HTERT RPE-1 (cell line): Measurements from ENCODE around the gene PNLIPRP1.

Experiments used
- in situ Hi-C: fragments of 300-500 bp; cut with MboI; formaldehyde crosslinking; loops from 4 replicates; pipeline ENCODE4 v1.14.3; 2020; ENCODE audit warnings: low sequenced_read_pairs

PNLIPRP1 gene

DNA sequence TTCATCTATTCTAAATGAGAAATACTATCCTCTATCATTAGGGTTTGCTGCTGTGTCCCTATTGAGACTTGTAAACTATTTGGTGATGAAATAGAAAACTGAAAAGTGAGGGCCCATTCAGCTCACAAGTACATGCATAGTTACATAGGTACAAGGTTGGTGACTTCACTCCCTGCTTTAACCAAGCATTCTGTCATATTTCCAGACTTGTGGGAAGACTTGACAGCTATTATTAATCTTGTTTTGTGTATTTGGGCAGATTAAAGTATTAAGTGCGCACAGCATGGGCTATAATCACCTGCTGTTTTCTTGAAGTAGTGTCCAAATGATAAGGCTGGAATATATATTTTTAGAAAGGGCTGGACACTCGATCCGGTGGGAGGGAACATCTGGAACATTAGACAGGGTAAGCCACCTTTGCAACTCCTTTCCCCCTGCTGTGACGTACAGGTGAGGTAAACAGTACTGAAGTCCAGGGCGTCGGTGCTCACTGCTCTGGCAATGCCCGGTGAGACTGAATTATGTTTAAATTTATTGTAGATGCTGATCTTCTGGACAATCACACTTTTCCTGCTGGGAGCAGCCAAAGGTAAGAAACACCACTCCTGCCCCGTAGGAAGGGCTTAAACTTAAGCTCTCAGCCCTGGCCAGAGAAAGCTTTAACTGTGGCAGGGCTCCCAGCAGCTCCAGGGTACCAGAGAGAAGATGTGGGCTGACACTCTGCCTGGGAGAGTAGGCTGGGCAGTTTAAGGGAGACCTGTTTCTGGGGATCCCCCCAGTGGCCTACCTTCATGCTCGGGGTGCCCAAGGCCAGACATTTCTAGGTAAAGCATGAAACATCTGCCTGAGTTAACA is at the start of gene PNLIPRP1:
Gene PNLIPRP1 (plus strand): TSS at position 370 of the 855 bp plus-strand sequence. CDS start 171 bp downstream, at position 541.
- in situ Hi-C loops, result no loop called here

DNA sequence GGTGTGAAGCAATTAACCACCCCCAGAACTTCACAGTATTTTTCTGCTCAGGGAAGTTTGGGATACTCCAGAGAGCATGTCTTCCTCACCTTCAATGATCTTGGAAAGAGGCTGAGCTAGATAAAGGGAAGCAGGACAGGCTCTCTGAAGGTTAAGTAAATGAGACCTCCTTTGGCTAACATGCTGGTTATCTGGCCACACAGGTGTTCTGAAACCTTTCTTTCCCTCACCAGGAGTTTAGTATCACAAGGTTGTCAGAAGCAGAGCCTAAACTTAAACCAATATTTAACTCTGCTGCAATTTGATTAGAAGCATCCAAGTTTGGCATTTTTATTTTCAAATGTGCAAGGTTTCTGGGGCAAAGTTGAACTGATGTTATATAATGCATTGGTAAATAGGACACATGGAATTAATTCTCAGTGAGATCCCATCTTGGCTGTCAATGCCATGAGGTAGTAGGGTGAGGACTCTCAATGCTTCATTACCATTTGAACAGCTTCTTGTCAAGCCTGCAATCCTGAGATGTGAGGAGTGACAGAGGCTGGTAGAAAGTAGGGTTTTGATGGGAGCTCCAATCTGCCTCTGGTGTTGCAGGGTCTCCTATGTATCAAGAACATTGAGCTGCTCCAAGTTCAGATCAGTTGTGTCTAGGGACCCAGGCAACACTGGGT is 48.6 kb upstream of the PNLIPRP1 start:
- in situ Hi-C loops, result no loop called here

DNA sequence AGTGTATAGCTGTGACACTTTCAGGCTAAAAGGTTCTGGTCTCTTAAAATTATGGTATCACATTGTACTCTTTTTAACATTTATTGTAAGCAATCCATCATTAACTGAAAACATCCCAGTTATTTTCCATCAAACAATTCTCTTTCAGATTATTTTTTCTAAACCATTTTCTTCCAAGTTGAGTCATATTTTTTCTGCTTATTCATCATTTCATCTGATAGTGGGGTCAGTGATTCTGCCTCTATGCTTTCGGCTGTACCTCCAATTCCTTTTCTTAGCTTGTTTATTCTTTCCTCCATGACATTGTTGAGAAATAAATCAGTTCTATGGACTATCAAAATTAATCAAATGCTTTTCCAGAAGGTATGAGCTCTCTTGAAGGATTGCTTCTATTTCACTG is 45.6 kb upstream of the PNLIPRP1 start:
- in situ Hi-C loops, result no loop called here

DNA sequence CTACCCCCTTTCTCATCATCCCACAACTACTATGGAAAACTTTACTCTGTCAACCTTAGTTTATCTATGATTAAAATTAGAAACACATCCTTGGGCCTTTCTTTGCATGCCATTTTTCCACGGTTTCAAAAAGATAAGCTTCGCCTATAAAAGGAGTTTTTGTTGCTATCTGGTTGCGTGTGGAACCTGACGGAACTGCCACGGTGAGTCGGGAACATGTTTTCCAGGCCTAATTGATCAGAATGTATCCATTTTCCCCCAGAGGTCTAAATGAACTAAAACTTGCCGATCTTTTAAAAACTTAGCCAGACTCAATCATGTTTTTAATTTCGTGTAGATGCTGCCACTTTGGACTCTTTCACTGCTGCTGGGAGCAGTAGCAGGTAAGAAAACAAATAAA is 45.0 kb upstream of the PNLIPRP1 start, which contains the start of gene PNLIP:
Gene PNLIP (plus strand): TSS at position 176 of the 400 bp plus-strand sequence. CDS start 162 bp downstream, at position 338.
- in situ Hi-C loops, result no loop called here

DNA sequence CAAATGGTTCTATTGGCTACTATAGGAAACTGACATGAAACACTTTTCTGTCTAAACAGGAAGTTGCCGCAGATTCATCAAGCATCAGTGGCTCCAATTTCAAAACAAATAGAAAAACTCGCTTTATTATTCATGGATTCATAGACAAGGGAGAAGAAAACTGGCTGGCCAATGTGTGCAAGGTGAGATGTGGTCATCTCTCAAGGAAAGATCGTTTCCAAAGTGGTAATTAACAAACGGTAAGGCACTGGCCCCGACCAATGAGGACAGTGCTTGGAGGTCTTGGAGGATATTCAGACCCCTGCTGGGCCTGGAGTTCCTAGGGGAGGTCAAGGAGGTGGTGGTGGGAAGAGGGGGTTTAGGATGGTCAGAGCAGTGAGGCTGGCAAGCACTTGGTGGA is 42.5 kb upstream of the PNLIPRP1 start:
- in situ Hi-C loops, result no loop called here

DNA sequence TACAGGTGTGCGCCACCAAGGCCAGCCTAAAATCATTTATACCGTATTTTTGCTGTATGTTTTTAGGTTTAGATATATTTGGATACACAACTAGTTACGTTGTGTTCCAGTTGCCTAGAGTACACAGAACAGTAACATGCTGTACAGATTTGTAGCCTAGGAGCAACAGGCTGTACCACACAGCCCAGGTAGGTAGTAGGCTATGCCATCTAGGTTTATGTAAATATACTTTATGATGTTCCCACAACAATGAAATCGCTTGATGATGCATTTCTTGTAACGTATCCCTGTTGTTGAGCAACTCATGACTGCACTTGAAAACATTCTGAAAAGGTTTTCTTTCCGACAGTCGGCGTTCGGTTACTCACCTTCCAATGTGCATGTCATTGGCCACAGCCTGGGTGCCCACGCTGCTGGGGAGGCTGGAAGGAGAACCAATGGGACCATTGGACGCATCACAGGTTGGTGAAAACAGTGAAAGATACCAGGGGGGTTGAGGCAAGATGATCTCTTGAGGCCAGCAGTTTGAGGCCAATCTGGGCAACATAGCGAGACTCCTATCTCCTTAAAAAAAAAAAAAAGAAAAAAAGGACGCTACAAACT is 37.3 kb upstream of the PNLIPRP1 start:
- in situ Hi-C loops, result no loop called here

DNA sequence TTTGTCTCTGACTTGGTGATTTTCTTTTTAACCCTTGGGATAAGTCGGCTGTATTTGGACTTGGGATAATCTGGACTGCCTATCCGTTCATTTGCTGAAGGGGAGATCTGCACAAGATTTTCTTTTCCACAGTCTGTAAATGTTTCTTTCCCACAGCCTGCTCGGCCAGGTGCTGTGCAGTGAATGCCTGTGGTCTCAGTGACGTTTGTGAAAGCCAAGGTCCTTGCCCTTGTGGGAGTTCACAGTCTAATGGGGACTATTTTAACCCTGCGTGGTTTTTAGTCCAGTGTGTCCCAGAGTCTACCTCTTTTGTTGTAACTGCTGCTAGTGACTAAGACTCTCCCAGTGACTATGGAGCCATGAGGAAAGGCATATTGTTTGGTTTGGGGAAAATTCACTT is 36.1 kb upstream of the PNLIPRP1 start:
- in situ Hi-C loops, result no loop called here

DNA sequence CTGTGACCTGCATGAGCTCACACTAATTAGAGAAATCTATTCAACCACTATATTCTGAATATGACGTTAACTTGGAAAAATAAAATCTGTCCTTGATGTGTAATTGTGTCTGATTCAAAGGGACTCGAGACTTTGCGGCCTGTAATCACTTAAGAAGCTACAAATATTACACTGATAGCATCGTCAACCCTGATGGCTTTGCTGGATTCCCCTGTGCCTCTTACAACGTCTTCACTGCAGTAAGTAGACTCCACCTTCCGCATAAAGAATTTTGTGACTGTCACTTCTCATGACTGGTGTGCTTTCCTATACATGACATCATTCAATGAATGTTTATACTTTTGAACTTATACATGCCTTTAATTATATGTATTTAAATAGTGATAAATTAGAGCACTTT is 34.9 kb upstream of the PNLIPRP1 start:
- in situ Hi-C loops, result no loop called here

DNA sequence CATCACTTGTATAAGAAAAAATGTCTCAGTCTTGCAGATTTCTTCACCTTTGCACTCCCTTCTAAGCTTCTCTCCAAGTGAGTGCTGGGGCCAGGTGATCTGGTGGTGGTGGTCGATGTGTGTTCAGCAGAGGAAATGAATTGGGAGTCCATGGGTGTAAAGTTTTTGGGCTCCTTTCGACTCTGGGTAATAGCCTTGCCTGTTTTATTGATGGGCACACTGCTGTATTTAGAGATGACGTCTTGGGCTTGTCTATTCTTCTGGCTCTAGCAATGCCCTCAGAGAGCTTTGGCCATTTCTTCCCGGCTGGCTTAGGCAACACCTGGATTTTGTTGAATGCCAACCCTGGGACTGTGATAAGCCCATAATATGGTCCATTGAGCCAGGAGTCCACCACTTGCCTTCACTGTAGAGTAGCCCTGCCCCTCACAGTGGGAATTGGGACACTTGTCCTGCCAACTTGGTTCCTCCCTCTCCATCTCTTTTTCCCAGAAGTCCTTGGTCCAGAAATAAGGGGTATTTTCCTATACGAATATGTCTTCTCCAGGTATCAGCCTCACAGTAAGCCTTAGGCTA is 33.4 kb upstream of the PNLIPRP1 start:
- in situ Hi-C loops, result no loop called here

DNA sequence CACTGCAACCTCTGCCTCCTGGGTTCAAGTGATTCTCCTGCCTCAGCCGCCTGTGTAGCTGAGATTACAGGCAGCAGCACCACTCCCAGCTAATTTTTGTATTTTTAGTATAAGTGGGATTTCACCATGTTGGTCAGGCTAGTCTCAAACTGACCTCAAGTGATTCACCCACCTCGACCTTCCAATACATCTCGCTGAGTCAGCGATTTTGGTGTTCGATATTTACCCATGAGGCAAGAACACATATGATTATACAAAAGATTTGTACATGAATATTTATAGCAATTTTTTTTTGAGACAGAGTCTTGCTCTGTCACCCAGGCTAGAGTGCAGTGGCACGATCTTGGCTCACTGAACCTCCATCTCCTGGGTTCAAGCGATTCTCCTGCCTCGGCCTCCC is 25.2 kb upstream of the PNLIPRP1 start:
- in situ Hi-C loops, result no loop called here

DNA sequence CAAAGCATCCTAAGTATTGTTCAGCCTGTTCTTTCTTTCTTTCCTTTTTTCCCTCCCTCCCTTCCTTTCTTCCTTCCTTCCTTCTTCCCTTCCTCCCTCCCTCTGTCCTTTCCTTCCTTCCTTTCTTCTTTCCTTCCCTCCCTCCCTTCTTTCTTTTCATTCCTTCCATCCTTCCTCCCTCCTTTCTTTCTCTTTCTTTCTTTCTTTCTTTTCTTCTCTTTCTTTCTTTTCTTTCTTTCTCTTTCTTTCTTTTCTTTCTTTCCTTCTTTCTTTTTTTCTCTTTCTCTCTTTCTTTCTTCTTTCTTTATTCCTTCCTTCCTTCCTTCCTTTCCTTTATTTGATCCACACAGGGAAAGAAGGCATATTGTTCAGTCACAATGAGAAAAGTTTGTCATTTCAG is 23.8 kb upstream of the PNLIPRP1 start:
- in situ Hi-C loops, result no loop called here

DNA sequence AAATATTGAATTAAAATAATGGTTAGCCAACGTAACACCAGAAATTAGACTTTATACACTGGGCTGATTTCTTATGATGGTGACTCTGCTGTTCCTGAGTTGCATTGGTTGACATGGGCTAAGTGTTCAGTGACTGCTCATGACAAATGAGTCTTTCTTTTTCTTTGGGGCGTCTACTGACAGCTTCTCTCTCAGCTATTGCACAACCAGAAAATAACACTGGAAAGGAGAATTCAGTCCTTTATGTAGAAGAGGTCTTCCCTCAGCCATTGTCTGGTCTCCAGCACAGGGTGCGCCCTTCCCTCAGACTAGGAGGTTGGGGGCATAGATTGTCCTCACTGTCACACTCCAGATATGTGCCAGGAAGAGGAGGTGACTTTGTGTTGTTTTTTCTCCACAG is 23.4 kb upstream of the PNLIPRP1 start:
- in situ Hi-C loops, result no loop called here

DNA sequence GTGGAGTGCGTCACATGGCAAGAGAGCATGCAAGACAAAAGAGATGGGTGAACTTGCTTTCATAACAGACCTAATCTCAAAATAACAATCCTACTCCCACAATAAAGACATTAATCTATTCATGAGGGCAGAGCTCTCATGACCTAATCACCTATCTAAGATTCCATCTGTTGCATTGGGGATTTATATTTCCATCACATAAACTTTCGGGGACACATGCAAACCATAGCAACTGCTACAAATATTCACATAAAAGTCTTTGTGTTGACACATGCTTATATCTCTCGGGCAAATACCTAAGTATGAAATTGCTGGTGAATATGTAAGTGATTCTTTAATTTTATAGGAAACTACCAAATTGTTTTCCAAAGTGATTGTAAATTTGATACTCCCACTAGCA is 16.0 kb upstream of the PNLIPRP1 start:
- in situ Hi-C loops, result no loop called here

DNA sequence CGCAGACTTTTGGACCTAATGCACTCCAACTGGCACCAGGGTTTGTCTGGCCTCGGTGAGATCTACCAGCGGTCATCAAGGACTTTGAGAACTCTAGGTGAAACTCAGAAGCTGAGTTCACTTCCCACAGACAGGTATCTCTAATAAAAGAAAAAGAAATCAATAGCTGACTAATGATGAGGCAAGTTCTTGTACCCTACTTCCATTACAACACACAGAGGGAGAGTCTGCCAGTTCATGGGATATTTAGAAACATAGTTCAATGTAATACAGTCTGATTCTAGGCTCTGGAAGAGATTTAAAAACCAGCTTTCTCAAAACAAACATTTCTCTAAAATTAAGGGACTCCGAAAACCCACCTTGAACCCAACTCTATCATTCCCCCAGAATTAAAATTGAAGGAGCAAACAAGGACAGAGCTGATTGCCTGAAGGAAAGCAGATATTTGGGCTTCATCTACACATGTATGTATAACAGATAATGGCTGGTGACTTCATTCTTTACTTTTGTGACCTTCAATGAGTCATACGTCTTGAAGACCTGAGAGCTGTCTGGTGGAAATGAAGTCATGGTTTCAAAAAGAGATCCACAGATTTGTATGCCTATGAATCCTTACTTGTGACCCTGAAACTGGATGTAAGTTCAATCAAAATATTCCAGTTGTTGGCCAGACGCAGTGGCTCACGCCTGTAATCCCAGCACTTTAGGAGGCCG is 2.7 kb upstream of the PNLIPRP1 start:
- in situ Hi-C loops, result no loop called here

DNA sequence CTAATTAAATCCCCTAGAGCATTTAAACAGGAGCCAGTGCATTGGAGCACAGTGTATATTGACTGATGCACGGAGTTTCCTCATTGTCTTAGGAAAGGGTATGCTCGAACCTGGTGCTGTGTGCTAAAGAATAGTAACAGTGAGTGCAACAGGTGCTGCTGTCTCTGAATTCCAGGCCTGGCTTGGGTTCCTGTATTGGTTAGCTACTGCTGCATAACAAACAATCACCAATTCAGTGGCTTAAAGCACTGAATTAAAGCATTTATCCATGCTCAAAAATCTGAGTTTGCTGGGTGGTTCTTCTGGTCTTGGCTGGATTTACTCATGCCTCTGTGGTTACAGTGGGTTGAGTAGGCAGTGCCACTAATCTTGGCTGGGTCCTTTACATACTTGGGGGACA is 1.8 kb upstream of the PNLIPRP1 start:
- in situ Hi-C loops, result no loop called here

DNA sequence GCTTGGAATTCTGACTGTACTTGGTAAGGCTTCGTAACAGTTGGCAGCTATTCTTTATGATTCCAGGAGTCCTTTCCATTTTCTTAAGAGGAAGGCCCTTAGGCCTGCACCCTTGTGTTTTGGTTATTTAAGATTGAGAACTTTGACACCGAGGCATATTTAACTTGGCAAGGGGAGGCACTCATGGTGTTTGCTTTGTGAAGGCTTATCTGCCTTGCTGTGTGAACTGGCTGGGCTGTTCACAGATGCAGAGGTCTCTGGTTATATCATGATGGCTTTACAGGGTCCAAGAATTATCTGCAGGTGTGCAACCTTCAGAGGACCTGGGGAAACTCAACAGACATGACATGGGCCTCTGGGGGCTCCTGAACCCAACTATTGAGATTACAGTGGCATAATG is 833 bp upstream of the PNLIPRP1 start:
- in situ Hi-C loops, result no loop called here

DNA sequence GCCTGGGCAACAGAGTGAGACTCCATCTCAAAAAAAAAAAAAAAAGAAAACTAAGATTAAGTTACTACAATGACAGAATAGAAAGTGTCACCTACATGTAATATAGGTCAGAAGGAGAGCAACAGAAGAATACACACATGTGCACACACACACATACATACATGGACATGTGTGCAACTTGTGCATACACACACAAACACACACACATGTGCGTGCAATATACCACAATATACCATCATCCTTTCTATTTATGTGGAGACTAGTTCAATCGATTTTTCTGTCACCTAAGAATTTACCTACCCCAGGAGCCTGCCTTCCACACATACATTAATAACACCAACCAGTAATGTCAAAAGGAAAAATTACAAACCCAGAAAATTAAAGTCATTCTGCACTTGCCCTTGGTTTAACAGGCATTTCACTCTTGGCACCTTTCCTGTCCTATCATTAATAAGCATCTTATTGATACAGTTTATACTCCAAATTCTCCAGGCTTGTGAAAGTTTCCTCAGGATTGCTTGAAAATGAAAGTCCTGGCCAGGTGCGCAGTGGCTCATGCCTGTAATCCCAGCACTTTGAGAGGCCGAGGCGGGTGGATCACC is 2.5 kb downstream of the PNLIPRP1 start:
- in situ Hi-C loops, result no loop called here

DNA sequence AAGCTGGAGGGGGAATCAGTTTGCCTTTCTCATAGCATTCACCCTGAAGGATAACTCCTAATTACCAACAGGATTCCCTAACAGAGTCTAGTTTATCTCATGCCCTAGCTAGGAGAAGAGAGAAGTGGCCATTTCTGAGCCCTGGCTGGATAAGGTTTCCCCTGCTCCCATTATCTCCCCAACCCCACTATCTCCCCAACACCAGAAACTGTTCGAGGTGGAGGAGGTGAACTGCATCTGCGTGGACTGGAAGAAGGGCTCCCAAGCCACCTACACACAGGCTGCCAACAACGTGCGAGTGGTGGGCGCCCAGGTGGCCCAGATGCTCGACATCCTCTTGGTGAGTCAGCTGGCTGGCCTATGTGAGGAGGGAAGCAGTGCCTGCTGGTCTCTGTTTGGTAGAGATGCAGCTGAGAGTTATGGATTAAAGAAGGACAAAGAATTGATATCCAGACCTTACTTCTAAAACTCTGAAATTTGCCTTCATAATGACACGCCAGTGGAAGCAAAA is 3.8 kb downstream of the PNLIPRP1 start:
- in situ Hi-C loops, result no loop called here

DNA sequence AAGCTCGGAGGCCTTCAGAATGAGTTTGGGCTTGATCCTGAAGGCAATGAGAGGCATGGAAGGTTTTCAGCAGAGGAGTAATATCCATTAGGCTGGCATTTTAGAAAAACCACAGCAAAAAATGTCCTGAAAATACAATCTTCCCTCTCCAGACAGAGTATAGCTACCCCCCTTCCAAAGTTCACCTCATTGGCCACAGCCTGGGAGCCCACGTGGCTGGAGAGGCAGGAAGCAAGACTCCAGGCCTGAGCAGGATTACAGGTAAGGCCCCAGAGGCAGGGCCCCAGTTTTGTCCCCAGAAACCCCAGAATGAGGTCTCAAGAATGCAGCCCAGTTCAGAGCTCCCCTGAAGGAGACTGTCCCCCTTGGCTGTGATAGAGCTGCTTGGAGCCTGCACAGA is 5.3 kb downstream of the PNLIPRP1 start:
- in situ Hi-C loops, result no loop called here

DNA sequence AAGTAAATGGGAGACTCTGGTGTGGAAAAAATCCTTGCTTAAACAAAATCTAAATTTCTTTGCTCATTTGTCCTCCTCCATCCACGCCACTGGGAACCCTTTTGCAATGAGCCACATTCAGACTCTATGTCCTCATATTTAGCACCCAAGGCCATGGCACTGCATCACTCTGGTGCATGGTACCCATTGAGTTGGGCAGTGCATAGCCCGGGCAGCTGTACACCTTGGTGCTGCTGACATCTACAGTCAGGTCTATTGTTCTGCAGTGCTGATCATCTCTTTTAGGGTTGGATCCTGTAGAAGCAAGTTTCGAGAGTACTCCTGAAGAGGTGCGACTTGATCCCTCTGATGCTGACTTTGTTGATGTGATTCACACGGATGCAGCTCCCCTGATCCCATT is 6.8 kb downstream of the PNLIPRP1 start:
- in situ Hi-C loops, result no loop called here
